Central memory CD8-positive, alpha-beta T cell (primary cell): ENCODE measurements around the gene FARP1.

Source experiments
- ATAC-seq: fragments of 150-1000 bp; cut with Tn5 transposase; replicated peaks from 2 replicates; pipeline ENCODE4 v1.10.0; 2022; ENCODE audit warnings: mild to moderate bottlenecking, moderate FRiP score, moderate number of reproducible peaks; ENCODE audit not compliant: poor library complexity, severe bottlenecking; ENCODE audit errors: extremely low read depth
- DNase-seq, 2 donors: peaks; one replicate each; pipeline ENCODE4 v3.0.0; 2021; ENCODE audit warnings: low spot score in 2 of 2
- H3K27ac Mint-ChIP-seq: one replicate; pipeline ENCODE4 v1.8.0; 2022; ENCODE audit warnings: low read depth, mild to moderate bottlenecking, moderate library complexity, mixed read lengths
- H3K27me3 Mint-ChIP-seq: one replicate; pipeline ENCODE4 v1.8.0; 2022; ENCODE audit warnings: mixed read lengths
- H3K36me3 Mint-ChIP-seq: one replicate; pipeline ENCODE4 v1.8.0; 2022; ENCODE audit warnings: mild to moderate bottlenecking, moderate library complexity, mixed read lengths; ENCODE audit not compliant: insufficient read depth
- H3K4me1 Mint-ChIP-seq: one replicate; pipeline ENCODE4 v1.8.0; 2022; ENCODE audit warnings: mixed read lengths
- H3K4me3 Mint-ChIP-seq: one replicate; pipeline ENCODE4 v1.8.0; 2022; ENCODE audit warnings: mild to moderate bottlenecking, moderate library complexity, mixed read lengths
- H3K9me3 Mint-ChIP-seq: one replicate; pipeline ENCODE4 v1.8.0; 2022; ENCODE audit warnings: mixed read lengths

Gene FARP1

DNA sequence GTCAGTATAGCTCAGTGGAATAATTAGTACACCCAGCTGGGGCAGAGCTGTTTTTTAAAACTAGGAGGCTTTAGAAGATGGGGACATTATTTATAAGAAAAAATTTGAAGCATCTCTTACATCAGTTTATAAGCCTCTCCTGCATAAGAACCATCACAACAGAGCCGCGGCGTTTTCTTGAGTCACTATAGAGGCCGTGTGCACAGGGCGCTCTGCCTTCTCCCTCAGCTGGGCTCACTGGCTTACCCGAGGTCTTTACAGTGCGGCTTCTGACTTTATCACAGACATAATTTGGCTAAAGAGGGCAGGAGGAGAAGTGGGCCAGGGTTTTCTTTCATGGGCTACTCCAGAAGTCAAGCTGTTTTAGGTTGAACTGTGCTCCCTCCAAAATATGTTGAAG lies 169.7 kb downstream of the FARP1 start:
- H3K4me1 Mint-ChIP-seq, result no peaks in the 10 kb centered on the region
- no peaks in the 10 kb centered on the region for H3K36me3 Mint-ChIP-seq
- no peak overlapping the region for H3K27ac Mint-ChIP-seq

DNA sequence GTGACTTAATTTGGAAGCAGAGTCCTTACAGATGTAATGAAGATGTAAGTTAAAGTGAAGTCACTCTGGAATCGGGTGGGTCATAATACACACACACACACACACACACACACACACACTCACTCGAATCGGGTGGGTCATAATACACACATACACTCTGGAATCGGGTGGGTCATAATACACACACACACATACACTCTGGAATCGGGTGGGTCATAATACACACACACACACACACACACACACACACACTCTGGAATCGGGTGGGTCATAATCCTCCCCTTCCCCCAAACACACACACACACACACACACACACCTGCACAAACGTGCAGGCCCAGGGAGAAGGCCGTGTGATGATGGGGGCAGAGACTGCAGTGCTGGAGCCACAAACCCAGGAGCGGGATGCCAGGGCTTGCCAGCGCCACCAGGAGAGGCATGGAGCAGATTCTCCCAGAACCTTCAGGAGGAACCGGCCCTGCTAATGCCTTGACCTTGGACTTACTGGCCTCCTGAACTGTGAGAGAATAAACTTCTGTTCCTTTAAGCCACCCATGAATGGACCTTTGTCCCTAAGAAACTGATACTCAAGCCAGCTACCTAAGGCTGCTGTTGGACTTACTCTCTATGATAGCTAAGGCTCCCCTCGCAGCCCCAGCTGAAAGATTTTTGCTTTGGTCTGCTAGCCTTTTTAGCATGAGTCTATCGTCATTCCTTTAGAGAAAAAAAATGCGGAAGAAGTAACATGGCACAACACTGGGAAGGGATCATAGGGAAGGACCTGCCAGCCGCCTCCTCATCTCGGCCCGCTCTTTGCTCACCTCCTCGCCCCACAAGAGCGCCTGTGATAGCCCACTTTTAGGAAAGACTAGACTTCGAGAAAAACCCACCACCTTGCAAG lies 170.4 kb downstream of the FARP1 start:
- no peaks in the 10 kb centered on the region for H3K9me3 Mint-ChIP-seq

More for the DNA sequence above, 169.7 kb downstream of the FARP1 start:
- Mint-ChIP-seq H3K9me3 (no peaks in the 10 kb centered on the region), H3K27me3 (peaks cover 23% of the 10 kb centered on the region), H3K4me3 (no peak overlapping the region)
- ATAC-seq (no peak), DNase-seq (no peak)

DNA sequence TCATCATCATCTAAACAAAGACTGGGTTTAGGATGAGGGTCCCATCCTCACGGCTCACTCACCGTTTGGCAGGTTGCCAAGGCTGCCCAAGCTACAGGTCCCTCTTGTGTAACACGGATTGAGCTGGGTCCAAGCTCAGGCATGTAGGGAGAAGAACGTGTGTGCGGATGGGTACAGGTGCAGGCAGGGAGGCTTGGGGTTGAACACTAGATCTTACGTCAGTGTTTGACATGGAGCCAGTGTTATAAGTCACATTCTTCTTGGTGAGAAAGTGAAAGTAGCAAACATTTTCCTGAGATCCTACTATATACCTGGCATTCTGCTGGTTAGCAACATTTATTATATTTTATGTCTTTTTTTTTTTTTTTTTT lies 171.0 kb downstream of the FARP1 start:
- peaks cover 32% of the 10 kb centered on the region for H3K27me3 Mint-ChIP-seq
- no peaks in the 10 kb centered on the region for H3K9me3 Mint-ChIP-seq
- no peaks in the 10 kb centered on the region for H3K4me1 Mint-ChIP-seq
- DNase-seq, result no peak
- no peak overlapping the region for H3K27ac Mint-ChIP-seq
- ATAC-seq, result no peak
- no peak overlapping the region for H3K4me3 Mint-ChIP-seq
- H3K36me3 Mint-ChIP-seq, result no peaks in the 10 kb centered on the region

More for the DNA sequence above, 170.4 kb downstream of the FARP1 start:
- Mint-ChIP-seq H3K4me1 (no peaks in the 10 kb centered on the region), H3K4me3 (no peak overlapping the region), H3K27me3 (peaks cover 26% of the 10 kb centered on the region), H3K36me3 (no peaks in the 10 kb centered on the region), H3K27ac (no peak overlapping the region)
- DNase-seq (no peak), ATAC-seq (no peak)

DNA sequence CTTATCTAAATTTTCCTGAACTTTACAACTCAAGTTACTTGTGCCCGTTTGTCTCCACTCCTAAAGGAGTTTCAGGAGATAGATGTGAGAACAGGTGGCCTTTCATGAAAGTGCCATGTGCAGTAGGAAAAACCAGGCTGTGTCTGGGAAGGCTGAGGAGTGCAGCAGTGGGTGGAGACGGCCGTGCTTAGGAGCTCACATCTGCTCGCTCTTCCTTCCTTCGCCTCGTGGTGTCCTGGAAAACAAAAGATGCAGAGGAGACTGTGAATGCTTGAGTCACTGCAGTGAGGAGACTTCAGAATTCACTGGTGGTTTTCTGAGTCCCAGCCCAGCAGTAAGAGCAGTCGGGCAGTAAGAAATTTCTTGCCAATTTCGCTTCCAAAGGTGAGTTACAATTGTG lies 172.6 kb downstream of the FARP1 start:
- Mint-ChIP-seq H3K4me1 (no peaks in the 10 kb centered on the region), H3K27ac (no peak overlapping the region), H3K9me3 (no peaks in the 10 kb centered on the region), H3K36me3 (no peaks in the 10 kb centered on the region), H3K4me3 (no peak overlapping the region), H3K27me3 (peaks cover 44% of the 10 kb centered on the region)
- DNase-seq, result no peak
- no peak for ATAC-seq

DNA sequence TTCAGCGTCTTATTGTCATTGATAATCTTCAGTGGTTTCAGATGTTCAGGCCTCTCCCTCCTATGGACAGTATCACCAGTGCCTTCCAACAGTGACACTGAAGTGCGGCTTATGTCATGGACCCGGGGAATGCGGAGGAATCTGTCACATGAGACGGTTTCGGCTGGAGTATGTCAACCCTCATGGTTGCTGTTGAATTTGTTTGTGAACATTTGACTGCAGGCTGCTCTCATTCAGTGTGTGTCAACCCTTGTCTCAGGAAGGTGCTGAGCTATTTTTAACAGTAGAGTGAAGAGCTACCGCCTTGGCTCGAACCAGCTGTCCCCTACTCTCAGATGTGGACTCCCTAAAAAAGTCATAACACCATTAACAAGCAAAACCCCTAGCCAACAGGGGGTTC lies 173.0 kb downstream of the FARP1 start:
- Mint-ChIP-seq H3K36me3 (no peaks in the 10 kb centered on the region), H3K4me1 (no peaks in the 10 kb centered on the region), H3K4me3 (no peak overlapping the region), H3K27ac (no peak overlapping the region), H3K9me3 (no peaks in the 10 kb centered on the region), H3K27me3 (peaks cover 49% of the 10 kb centered on the region)
- no peak for ATAC-seq
- no peak for DNase-seq

DNA sequence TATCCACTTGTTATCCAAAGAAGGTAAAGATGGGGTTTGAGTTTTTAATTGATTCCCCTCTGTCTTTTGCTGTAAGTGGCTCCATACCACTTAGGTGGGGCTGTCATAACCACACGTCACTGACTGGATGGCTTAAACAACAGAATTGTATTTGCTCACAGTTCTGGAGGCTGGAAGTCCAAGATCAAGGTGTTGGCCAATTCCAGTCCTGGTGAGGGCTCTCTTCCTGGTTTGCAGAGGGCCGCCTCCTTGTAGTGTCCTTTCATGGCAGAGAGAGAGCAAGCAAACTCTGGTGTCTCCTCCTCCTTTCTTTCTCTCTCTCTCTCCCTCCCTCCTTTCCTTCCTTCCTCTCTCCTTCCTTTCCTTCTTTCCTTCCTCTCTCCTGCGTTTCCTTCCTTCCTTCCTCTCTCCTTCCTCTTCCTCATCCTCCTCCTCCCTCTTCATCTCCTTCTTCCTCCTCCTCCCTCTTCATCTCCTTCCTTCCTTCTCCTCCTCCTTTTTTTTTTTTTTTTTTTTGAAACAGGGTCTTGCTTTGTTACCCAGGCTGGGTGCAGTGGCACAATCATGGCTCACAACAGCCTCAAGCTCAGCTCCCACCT lies 174.8 kb downstream of the FARP1 start:
- ATAC-seq, result no peak
- no peaks in the 10 kb centered on the region for H3K36me3 Mint-ChIP-seq
- no peak overlapping the region for H3K4me3 Mint-ChIP-seq
- H3K27ac Mint-ChIP-seq, result no peak overlapping the region
- H3K27me3 Mint-ChIP-seq, result peaks cover 55% of the 10 kb centered on the region
- H3K4me1 Mint-ChIP-seq, result no peaks in the 10 kb centered on the region
- no peaks in the 10 kb centered on the region for H3K9me3 Mint-ChIP-seq
- DNase-seq, result no peak

DNA sequence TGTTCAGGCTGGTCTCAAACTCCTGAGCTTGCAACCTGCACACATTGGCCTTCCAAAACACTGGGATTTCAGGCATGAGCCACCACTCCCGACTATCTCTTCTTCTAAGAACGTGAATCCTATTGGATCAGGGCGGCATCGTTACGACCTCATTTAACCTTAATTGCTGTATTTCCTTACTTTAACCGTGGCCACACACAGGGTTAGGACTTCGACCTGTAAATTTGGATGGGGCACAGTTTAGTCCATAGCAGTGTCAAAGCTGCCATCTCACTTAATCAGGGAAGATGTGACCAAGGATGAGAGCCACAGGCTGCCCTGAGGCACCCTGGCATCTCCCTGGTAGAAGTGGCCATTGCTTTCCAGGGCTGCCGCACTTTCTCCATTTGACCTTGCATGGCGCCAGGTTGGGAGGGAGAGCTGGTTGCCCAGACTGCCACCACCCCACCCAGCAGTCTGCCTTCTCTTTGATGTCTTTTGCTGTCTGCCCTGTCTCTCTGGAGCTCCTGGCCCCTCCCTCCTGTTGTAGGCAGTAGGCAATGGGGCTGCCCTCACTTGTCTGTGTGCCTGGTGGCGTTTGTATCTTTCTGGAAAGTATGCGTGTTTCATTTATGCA lies 175.5 kb downstream of the FARP1 start:
- Mint-ChIP-seq H3K36me3 (no peaks in the 10 kb centered on the region), H3K4me3 (no peak overlapping the region), H3K27me3 (peaks cover 55% of the 10 kb centered on the region), H3K27ac (no peak overlapping the region), H3K4me1 (no peaks in the 10 kb centered on the region), H3K9me3 (no peaks in the 10 kb centered on the region)
- DNase-seq (no peak), ATAC-seq (no peak)

DNA sequence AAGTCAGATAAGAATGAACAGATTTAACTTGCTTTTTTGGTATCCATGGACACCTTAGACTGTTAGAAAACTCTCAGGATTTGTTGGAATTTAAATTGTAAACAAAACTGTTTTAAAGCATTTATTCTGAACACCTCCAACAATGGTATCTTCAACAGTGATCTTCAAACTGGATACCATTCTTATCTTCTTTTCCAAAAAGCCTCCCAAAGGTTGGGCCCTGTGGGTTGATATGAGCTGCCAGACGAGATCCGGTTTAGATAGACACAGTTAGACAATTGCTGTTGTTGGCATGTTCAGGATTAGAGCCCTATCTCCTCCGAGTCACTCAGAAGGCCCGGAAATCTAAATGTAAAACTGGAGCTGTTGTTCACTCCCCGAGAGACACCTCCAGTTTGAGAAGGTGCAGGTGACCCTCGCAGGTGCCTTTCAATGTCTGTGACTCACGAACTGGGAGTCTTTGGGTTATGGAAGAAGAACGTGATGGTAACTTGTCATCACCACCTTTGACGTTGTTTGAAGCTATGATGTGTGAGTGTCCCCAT lies 177.7 kb downstream of the FARP1 start:
- Mint-ChIP-seq H3K4me1 (no peaks in the 10 kb centered on the region), H3K27me3 (peaks cover 58% of the 10 kb centered on the region), H3K4me3 (no peak overlapping the region), H3K27ac (no peak overlapping the region), H3K9me3 (no peaks in the 10 kb centered on the region), H3K36me3 (no peaks in the 10 kb centered on the region)
- ATAC-seq (no peak), DNase-seq (no peak)

DNA sequence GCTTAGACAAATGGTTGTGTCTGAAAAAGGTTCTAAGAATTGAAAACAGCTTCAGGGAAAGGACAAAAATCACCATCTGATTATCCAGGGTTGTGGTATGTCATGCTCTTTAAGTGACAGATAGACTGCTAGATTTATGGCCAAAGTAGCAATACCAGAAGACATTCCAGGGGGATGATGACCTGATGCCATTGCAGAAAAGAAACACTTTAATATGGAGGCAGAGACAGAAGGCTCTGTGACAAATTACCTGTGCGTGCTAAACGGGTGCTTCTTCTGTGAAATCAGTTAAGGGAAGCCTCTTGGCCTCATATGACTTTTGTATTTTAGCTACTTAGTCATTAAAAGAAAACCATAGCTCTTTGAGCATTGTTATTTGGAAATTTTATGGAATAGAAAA lies 178.5 kb downstream of the FARP1 start:
- ATAC-seq (no peak), DNase-seq (no peak)
- Mint-ChIP-seq H3K36me3 (no peaks in the 10 kb centered on the region), H3K4me3 (no peak overlapping the region), H3K27me3 (peaks cover 64% of the 10 kb centered on the region), H3K27ac (no peak overlapping the region), H3K9me3 (no peaks in the 10 kb centered on the region), H3K4me1 (no peaks in the 10 kb centered on the region)

DNA sequence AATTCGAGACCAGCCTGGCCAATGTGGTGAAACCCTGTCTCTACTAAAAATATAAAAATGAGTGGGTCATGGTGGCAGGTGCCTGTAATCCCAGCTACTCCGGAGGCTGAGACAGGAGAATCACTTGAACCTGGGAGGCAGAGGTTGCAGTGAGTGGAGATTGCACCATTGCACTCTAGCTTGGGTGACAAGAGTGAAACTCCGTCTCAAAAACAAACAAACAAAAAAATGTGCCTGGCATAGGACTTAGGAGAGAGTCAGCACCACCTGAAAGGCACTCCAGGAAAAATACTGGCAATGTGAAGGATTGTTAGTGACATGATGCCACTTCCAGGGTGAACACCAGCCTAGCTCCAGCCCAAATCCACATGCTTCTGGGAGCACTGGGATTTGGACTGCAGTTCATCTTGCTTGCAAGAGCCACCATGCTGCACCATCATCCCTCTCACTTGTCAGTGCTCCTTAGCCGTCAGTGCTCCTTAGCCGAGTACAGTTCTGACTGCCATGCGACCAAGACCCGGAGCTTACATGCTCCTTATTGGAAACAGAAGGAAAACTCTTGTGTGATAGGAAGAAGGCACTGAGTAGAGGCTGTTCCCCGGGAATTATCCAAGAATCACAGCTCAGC lies 179.3 kb downstream of the FARP1 start:
- Mint-ChIP-seq H3K36me3 (no peaks in the 10 kb centered on the region), H3K4me3 (no peak overlapping the region), H3K9me3 (no peaks in the 10 kb centered on the region), H3K4me1 (no peaks in the 10 kb centered on the region), H3K27ac (no peak overlapping the region), H3K27me3 (peaks cover 68% of the 10 kb centered on the region)
- DNase-seq (no peak), ATAC-seq (no peak)

DNA sequence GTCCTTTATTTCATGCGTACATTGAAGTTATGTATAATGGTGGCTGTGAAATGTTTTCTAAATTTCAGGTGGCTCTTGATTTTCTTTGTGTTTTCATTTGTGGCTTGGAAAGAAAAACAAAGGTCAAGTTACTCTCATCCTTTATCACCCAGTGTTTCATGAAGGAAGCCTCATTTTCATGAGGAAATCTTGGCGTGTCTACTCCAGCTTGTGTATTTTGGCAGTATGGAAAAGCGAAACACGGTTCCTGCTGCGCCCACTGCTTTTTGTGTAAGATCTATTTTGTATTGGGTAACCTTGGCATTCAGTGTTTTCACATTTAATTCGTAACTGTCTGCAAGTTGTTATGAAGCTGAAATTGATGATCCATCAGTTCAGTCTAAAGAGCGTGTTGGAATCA lies 181.2 kb downstream of the FARP1 start:
- H3K36me3 Mint-ChIP-seq, result no peaks in the 10 kb centered on the region
- H3K9me3 Mint-ChIP-seq, result no peaks in the 10 kb centered on the region
- no peak for ATAC-seq
- H3K4me3 Mint-ChIP-seq, result no peak overlapping the region
- H3K4me1 Mint-ChIP-seq, result no peaks in the 10 kb centered on the region
- H3K27me3 Mint-ChIP-seq, result peaks cover 50% of the 10 kb centered on the region
- no peak overlapping the region for H3K27ac Mint-ChIP-seq
- no peak for DNase-seq

DNA sequence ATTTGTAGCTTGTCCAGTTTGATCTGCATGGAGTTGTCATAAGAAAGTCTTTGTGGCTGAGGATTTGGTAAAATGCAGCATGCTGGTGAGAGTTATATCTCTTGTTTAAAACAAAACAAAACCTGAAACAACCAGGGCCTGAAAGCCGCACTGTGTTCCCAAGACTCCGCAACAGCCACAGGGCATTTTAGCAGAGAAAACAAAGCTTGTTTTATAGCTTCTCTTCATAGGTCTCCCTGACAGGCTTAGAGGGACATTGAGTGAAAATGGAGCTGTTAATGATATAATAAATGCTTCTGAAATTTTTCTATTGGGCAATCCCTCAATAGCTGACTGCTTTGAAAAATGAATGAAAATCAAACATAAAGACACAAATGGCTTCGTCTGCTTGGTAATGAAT lies 182.8 kb downstream of the FARP1 start:
- Mint-ChIP-seq H3K9me3 (no peaks in the 10 kb centered on the region), H3K36me3 (no peaks in the 10 kb centered on the region), H3K27me3 (peaks cover 50% of the 10 kb centered on the region), H3K4me3 (no peak overlapping the region), H3K27ac (no peak overlapping the region), H3K4me1 (no peaks in the 10 kb centered on the region)
- DNase-seq (no peak), ATAC-seq (no peak)
